ENCODE results near the gene ABCG8. TPM values are rescaled to one million over a fixed set of nuclear protein-coding genes. Genes with fewer than 3 reads are reported as not detected.
A peak's percentile ranks its signal among the peaks of the same experiment; 100 is the strongest.

Gene ABCG8
- total RNA-seq, 1 donor from 2014 or later = not detected

GRCh38 chr2:43826305-43827250 is 12.2 kb upstream of the ABCG8 start:
- DNase-seq (ENCODE audit: low read depth) = no peak

DNA sequence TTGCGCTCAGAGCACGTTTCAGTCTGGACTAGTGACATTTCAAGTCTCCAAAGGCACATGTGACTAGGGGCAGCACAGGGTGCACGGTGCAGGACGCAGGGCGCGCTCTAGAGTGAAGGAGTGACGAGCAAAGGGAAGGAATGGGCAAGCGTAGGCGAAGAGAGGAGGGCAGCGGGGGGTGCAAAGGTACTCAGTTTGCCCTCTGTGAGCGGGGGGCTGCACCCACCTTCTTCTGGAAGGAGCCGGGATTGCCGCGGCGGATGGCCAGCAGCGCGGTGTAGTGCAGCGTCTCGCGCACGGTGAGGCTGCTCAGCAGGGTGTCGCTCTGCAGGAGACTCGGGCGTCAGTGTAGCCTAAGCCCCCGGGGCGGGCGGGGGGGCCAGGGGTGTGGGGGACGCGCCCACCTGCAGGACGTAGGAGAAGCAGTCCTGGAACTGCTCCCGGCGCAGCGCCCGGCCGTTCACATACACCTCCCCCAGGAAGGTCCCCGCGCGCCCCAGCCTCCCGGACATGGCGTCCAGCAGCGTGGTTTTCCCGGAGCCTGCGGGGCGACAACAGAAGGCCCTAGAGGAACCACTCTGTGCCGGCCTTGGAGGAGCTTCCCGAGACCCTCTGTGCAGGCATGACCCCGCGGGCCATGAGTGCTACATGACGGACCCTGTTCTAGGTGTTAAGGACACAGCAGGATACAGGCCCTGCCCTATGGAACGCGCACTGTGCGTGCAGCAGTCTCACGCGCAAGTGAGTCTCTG is 7.1 kb upstream of the ABCG8 start:
- no peak for DNase-seq (ENCODE audit: low read depth)

- DNase-seq (ENCODE audit: low read depth) = peak; percentile 50
These were observed 6.3 kb upstream of the ABCG8 start for GRCh38 chr2:43832457-43832856.

- DNase-seq (ENCODE audit: low read depth) = no peak
These were observed 1.7 kb upstream of the ABCG8 start for GRCh38 chr2:43837033-43837432.

- DNase-seq (ENCODE audit: low read depth) = no peak
These were observed 776 bp upstream of the ABCG8 start for GRCh38 chr2:43837831-43838559.

DNA sequence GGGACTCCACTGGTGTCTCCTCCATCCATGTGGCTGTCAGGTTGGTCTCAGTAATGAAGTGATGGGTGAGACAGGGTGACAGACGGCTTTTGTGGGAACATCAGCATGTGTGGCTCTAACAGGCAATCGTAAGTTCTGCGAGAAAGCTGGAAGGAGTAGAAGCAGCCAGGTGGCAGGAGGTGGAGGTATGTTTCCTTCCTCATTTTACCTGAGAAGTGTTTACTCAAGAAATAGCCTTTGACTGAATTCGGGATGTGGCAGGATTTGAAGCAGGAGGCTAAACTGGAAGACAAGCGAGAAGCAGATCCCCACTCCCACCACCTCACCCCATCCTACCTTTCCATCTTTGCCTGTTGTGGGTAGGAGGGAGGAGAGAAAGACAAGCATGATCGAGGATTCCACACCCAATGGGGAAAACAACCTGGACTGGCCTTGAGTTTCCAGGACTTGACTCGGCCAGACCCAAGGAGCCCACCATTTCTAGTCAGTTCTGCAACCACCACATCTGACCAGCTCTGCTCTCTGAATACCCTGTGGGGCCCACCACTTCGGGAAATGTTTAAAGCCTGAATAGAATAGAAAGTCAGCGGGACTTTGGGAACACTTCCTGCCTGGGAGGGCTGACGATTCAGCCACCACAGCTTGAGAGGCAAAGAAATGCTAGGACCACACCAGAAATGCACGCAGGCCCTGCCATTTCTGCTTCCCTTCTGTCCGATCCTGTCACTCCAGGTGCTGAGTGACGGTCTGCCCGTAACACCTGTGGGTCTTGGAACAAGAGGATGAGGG is 1.2 kb downstream of the ABCG8 start:
- DNase-seq (ENCODE audit: low read depth) = no peak

GRCh38 chr2:43840965-43841364 is 2.2 kb downstream of the ABCG8 start:
- no peak for DNase-seq (ENCODE audit: low read depth)

DNA sequence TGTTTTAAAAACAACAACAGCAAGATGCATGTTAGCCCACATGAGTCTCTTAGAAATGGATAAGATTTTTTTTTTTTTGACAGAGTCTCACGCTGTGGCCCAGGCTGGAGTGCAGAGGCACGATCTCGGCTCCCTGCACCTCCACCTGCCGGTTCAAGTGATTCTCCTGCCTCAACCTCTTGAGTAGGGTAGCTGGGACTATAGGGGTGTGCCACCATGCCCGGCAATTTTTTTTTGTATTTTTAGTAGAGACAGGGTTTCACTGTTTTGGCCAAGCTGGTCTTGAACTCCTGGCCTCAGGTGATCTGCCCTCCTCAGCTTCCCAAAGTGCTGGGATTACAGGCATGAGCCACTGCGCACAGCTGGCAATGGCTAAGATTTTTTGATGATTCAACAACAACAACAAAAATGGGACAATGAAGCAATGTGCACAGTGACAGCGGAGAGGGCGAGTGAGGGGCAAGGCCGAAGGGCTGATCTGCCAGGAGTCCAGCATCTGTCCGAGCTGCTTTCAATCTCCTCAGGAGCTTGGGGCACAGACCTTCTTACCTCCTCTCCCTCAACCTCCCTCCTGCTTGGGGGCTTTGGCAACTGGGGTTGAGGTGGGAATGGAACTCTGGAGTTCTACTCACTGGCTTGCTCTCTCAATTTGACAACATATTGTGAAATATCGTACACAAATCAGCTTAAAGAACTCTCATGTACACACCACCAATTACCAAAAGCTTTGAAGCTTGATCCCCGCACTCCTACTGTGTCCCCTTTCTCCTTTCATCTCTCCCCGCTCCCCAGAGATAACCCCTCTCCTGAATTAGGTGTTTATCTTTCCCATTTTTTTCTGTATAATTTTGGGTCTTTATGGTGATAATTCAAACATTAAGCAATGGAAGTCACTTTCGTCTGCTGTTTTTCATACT is 3.4 kb downstream of the ABCG8 start:
- no peak for DNase-seq (ENCODE audit: low read depth)

DNA sequence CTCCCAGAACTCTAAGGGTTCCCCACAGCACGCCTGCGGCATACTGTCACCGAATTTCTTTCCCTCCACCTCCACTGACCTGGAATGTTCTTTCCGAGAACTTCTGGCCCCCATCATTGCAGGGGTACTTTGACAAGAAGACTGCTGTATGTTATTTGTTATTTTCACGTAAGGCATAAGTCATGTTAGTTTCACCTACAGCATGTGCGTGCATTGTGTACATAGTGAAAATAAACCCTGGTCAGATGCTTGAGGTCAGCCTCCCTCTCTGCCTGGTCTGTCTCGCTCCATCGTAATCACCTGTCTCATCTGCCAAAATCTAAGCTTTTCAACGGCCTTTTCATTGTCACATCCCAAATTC is 4.1 kb downstream of the ABCG8 start:
- no peak for DNase-seq (ENCODE audit: low read depth)

- no peak for DNase-seq (ENCODE audit: low read depth)
These were observed 6.4 kb downstream of the ABCG8 start for GRCh38 chr2:43845181-43845580.

- no peak for DNase-seq (ENCODE audit: low read depth)
These were observed 7.5 kb downstream of the ABCG8 start for GRCh38 chr2:43846140-43846793.

DNA sequence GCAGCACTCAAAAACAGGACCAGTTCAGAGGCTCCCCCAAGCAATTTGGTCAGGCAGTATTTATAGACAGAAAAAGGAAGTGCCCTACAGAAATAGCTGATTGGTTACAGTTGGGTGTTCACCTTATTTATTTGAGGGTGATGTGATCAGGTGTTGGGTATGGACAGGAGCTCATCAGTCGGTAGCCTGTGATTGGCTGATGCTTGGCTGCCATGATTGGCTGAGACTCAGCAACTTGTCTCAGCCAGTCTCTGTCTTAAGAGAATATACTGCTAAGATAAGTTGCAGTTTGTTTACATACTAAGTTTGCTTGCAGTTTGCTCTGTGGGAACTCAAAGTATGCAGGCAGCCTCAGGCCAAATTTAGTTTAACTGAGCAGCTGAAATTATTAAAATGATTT is 9.4 kb downstream of the ABCG8 start:
- DNase-seq (ENCODE audit: low read depth) = no peak

DNA sequence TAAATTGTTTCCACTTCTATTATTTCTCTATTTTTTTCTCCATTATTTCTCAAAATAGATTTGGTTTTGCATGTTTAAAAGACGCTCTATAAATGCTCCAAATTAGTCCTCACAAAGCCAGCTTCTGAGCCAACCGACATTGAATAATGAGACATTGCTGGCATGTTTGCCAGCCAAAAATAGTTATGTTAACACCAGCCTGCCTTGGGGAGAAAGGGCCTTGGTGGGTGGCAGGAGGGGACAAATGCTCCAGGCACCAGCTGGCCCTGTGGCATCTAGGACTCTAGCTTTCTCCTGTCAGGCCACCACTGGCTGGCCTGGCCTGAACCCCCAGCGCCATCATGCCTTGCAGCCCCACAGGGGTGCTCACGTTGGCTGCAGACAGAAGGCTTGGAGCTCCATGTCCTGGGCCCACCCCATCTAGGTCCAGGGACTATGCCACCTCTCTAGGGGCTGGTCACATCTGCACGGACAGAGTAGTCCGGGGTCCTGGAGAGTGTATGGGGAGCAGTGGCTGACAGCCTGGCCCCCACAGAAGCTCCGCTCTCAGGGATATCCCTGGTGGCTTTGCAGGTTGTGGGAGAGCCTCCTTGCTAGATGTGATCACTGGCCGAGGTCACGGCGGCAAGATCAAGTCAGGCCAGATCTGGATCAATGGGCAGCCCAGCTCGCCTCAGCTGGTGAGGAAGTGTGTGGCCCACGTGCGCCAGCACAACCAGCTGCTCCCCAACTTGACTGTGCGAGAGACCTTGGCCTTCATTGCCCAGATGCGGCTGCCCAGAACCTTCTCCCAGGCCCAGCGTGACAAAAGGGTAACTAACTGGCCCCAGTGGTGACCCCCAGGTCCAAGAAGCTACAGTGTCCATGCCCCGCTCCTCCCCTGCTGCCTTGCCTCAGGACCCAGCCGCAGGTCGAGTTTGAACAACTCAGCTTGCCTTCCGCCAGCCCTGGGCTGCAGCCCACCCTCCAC is 12.5 kb downstream of the ABCG8 start:
- no peak for DNase-seq (ENCODE audit: low read depth)

- DNase-seq (ENCODE audit: low read depth) = no peak
These were observed 13.5 kb downstream of the ABCG8 start for GRCh38 chr2:43852196-43852730.

GRCh38 chr2:43853141-43854081 is 14.6 kb downstream of the ABCG8 start:
- DNase-seq (ENCODE audit: low read depth) = no peak

GRCh38 chr2:43854671-43855070 is 15.9 kb downstream of the ABCG8 start:
- DNase-seq (ENCODE audit: low read depth) = no peak

- DNase-seq (ENCODE audit: low read depth) = no peak
These were observed 16.5 kb downstream of the ABCG8 start for GRCh38 chr2:43855292-43855691.
